Activated CD4-positive, alpha-beta T cell treated with anti-CD3 and anti-CD28 coated beads for 24 hours (primary cell): ENCODE measurements around the gene MGRN1.

Experiments used
- DNase-seq, 2 donors: peaks; one replicate each; pipeline ENCODE4 v3.0.0-alpha.2; 2020; ENCODE audit warnings: low read depth in 2 of 2

The MGRN1 gene

DNA sequence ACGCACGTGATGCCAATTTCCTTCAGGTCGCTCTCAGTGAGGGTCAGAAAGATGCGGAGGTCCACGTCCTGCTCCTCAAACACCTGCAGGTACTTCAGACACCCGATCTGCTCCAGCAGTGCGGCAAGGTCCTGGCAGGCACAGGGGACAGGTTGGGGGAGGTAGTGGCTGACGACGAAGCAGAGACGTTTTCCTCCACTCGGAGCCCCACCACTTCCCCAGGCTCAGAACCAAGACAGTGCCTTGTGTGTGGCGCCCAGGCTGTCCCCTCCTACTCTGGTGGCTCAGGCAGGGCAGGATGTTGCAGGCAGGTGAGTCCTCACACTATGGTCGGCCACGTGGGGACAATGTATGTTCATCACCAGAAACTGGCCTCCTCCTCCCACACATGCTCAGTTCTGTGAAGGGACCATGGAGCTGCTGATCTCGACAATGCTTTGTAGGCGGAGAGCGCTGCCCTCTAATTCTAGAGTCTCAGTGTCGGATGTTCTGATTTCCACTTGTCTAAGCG lies 74.5 kb downstream of the MGRN1 start:
- DNase-seq: no peak

DNA sequence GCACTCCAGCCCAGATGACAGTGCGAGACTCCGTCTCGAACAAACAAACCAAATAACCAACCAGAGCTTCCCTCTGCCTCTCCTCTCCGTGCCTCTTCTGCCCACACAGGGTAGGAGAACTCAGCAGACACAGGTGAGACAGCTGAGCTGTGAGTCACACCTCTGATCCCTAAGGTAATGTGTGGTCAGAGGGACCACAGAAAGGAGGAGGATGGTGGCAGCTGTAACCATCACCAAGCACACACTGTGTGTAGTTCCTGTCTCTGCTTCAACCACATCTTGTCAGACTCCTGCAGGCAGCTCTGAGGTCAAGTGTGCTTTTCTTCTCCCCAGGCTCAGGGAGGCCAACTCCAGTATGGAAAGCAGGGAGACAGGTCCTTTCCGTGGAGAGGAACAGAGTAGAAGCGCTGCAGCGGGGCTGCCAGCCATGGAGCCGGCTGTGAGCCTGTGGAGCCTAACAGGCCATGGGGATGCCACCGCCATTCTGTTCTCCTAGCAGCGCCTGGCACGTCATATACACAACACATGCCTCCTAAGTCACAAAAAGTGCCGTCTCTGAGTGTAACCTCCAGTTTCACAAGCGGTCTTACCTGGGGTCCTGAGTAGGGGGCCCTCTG lies 75.9 kb downstream of the MGRN1 start:
- DNase-seq: no peak

DNA sequence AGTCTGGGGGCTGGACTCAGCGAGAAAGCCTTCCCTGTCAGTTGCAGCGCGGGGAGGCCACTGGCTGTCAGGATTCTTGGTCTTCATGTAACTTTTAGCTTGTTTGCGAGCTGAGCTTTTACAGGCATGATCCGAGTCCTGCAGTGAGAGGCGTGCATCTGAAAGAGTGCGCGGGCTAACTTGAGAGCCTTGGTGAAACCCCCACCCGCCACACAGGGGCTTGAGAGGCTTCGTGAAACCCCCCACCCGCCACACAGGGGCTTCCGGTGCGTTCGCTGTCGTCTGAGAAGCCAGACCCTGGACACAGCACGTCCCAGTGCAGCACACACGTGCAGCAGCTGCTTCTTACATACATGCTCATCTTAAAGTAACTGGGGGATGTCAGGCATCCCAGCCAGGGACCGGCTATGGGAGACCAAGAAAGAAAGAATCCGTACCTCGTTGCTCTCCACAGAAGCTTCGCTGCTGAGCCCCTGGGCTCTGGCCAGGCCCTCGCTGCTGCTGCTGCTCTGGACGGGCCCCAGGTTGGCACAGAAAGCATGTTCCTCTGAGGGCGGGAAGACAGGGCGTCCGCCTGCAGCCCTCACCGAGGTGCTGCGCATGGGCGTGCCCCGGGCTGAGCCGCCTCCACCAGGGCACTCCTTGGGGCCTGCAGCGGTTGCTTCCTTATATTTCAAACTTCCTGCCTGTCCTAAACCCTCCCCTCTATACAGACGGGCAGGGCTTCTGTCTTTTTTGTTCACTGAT lies 76.5 kb downstream of the MGRN1 start:
- DNase-seq: no peak

DNA sequence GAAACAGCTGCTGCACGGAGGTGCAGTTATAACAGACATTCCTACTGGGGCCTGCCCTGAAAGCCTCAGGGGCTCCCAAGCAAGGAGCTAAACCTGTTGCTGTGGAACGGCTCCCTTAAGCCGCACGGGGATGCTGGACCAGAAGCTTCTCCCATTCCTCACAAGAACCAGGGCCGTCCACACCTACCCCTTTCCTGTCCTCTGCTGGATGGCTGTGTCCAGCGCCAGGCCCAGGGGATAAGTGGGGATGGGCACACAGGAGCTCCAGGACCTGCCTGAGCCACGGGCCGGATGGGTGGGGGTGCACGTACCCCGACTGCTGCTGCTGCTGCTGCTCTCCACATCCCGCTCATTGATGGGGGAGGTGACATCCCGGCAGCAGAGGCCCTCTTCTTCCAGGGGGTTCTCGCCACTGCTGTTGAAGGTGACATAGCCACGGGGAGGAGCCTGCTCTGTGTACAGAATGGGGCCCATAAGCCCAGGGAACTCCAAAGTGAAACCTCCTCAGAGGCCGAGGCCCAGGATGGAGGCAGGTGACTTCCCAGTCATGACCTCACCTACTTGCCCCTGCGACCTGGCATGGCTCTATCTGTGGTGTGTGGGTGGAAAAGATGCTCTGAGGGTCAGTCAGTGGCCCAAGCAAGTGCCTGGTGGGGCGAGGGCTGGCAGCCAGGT lies 77.3 kb downstream of the MGRN1 start:
- DNase-seq: no peak

DNA sequence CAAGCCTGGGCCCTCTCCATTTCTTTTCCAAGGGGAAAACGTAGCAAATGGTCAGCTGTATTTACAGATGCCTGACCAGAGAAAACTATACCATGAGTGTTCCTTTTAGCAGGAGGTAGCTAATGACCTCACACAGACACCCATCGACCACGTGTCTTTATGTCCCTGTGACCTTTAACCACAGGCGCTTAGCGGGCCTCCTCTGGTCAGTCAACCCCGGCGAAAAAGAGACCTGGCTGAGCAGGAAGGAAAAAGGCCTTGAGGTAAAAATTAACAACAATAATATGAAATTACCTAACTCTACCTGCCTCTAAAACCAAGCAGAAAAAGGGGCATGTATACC lies 77.8 kb downstream of the MGRN1 start:
- DNase-seq: no peak

GRCh38 chr16:4703906-4704305 lies 79.3 kb downstream of the MGRN1 start:
- DNase-seq: no peak

DNA sequence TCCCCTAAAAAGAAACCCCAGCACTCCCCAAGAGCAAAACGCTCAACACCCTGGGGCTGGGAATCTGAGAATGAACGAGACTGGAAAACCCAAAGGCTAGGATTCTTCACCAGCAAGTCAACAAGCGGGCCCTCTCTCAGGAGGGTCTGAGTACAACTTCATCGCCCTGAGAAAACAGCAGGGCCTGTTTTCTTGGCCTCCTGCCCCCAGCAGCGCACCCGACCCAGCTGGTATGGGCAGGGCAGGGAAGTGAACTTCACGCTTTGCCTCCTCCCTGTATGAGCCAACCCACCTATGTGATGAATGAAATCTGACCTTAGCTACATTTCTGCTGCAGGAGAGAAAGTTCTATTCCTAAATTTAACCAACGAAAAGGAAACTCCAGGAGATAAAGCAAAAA lies 79.9 kb downstream of the MGRN1 start:
- no peak for DNase-seq

GRCh38 chr16:4704913-4705312 lies 80.3 kb downstream of the MGRN1 start:
- no peak for DNase-seq

- no peak for DNase-seq
These were observed 82.2 kb downstream of the MGRN1 start for GRCh38 chr16:4706871-4707270.

GRCh38 chr16:4709481-4709880 lies 84.9 kb downstream of the MGRN1 start:
- DNase-seq: no peak

DNA sequence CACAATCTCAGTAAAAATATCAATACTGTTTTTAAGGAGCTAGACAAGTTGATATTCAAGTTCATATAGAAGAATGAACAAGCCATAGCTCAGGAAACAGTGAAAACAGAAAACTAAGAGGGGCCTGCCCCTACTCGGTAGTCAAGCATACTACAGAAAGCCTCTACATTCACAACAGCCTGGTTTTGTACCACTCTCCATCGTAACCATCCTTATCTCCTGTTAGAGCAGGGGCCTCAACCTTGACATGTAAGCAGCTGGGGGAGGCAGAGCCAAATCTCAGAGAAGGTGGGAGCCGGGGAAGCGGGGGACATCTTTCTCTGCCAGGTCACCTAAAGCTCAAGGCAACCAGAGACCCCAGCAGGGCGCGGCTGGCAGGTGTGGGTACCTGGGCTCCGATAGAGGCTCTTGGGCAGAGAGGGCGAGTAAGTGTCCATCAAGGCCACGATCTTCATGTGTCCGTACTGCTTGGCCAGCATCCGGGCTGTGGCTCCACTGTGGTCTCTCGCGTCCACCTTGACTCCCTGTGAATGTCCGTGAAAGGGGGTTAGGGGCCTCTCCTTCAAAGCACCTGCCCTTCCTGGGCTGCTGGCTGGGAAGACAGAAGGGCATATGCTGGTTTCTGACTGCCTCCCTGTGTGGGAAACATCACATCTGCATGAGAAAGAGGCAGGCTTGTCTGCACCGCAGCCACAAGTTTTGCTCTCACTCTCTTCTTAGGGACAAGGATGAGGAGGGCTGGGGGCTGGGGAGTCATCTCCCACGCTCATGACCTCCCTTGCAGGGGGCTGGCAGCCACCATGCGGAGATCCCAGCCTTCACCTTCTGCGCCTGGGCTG lies 89.3 kb downstream of the MGRN1 start:
- DNase-seq: no peak

DNA sequence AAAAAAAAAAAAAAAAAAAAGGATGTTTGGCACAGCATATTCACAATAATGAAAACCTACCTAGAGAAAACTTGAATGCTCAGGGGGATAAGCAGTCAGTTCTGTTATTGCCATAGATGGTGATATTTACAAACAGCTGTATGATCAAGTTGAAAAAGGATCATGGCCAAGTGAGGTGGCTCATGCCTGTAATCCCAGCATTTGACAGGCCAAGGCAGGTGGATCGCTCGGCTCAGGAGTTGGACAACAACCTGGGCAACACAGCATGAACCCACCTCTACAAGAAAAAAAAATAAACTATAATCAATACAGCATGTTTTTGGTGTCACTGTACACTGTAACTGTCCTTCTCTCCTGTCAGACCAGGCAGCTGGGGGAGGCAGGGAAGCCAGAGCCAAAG lies 90.4 kb downstream of the MGRN1 start:
- no peak for DNase-seq

- DNase-seq: no peak
These were observed 93.8 kb downstream of the MGRN1 start for GRCh38 chr16:4718466-4718865.

DNA sequence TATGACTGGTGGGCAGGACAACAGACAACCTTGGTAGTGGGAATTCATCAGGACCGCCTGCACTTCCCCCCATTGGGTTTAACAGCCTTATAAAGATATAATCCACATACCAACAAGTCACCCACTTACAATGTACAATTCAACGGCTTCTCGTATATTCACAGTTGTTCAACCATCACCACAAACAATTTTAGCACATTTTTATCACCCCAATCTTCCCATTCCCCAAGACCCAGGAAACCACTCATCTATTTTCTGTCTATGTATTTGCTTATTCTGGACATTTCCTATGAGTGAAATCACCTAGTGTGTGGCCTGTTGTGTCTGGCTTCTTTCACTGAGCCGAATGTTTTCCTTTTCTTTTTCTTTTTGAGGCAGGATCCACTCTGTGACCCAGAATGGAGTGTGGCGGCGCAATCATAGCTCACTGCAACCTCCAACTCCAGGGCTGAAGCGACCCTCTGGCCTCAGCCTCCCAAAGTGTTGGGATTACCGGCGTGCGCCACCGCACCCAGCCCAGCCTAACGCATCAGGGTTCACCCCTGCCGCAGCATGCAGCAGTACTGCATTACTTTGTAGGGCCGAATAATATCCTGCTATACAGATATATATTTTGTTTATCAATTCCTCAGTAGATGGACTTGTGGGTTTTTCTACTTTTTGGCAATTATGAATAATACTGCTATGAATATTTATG lies 98.6 kb downstream of the MGRN1 start:
- no peak for DNase-seq

DNA sequence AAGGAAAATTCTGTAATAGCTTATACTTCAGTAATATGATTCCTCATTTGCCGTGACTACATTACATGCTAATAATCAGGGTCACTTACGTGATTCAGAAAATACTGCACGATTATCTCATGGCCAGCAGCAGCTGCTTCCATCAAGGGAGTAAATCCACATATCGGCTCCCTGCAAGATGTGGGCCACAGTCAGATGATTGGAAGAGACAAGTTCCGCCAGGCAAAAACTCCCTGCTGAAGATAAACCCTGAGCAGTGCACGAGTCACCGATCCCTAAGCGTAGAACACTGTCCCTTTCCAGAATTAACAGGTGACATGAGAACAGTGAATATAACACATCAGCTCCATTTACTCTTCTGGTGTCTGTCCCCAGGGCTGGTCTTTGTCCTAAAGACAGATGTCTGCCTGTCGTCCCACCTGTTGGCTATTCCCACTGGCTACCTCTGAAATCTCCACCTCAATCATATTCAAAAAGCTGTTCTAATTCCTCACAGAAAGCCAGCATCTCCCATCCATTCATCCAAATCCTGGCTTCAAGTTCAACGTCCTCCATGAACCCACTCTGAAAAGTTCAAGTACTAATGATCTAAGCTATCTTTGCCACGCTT lies 100.1 kb downstream of the MGRN1 start:
- no peak for DNase-seq

- DNase-seq: no peak
These were observed 102.0 kb downstream of the MGRN1 start for GRCh38 chr16:4726616-4727015.

DNA sequence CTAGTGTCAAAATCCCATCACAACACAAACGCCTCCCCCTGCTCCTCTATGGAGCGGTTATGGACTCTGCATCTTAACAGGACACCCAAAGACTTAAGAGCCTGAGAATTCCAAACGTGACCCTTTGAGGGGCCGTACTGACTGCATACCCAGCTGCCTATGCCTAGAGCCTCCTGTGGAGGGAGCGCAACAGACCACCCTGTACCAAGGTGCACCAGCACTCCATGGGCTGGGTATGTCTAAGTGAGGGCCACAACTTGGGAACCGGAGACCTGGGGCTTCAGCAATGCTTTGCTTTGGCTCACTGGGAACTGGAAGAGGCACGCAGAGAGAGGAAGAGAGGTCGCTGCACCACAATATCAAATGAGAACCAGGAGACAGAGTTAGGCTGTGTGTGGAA lies 104.0 kb downstream of the MGRN1 start:
- no peak for DNase-seq

DNA sequence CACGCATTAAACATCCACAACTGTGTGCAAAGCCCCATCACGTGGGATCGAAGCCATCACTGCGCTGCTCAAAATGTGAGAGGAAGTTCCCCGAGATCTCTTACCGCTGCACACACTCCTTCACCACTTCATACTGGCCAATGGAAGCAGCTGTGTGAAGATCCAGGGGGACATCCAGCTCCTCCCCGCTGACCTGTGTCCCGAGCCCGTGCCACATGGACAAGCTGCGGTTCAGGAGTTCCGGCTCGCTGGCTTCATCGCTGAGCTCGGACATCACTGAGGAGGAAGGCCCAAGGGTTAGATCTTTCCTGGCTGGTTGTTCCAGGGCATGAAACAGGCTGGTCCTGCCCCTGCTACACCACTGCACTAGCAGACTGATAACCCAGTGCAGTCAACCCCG lies 105.2 kb downstream of the MGRN1 start:
- no peak for DNase-seq

GRCh38 chr16:4733211-4733742 lies 108.7 kb downstream of the MGRN1 start:
- DNase-seq: no peak

DNA sequence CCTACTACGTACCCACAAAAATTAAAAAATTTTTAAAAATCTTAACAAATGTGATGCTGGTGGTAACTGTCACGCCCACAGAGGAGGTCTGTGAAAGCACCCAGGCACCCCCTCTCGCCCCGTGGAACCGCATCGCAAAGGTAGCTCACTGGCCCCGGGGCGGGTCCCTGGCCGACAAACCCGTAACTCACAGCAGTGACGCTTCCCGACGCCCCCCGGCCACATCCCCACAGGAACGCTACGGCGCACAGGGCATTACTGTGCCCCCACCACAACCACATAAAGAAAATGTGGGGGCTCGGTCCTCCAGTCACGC lies 109.1 kb downstream of the MGRN1 start:
- no peak for DNase-seq
